ENCODE measurements around the gene SCGB1D1. TPM values are rescaled to one million over a fixed set of nuclear protein-coding genes. Genes with fewer than 3 reads are reported as not detected.

The SCGB1D1 gene
- polyA plus RNA-seq (2014; cell fraction: cytosol; rRNA removed) = not detected in 2 replicates
- polyA plus RNA-seq (2014; cell fraction: nucleus; rRNA removed) = not detected in 2 replicates

GRCh38 chr11:62190011-62190410, at the start of gene SCGB1D1:
Gene SCGB1D1 (plus strand): TSS chr11:62190216. CDS start chr11:62190285, 69 bp downstream.
- no peak for DNase-seq (ENCODE audit: low spot score)

- DNase-seq (ENCODE audit: low spot score) = no peak
Observed at GRCh38 chr11:62140304-62141110, 49.5 kb upstream of the SCGB1D1 start.

GRCh38 chr11:62141111-62142042, 48.6 kb upstream of the SCGB1D1 start:
- DNase-seq (ENCODE audit: low spot score) = no peak

- no peak for DNase-seq (ENCODE audit: low spot score)
Observed at GRCh38 chr11:62142043-62142375, 48.0 kb upstream of the SCGB1D1 start.

- DNase-seq (ENCODE audit: low spot score) = no peak
Observed at GRCh38 chr11:62142921-62143320, 47.1 kb upstream of the SCGB1D1 start.

- no peak for DNase-seq (ENCODE audit: low spot score)
Observed at GRCh38 chr11:62143727-62144126, 46.3 kb upstream of the SCGB1D1 start.

GRCh38 chr11:62144641-62145255, 45.3 kb upstream of the SCGB1D1 start:
- DNase-seq (ENCODE audit: low spot score) = no peak

- DNase-seq (ENCODE audit: low spot score) = no peak
Observed at GRCh38 chr11:62145261-62145871, 44.6 kb upstream of the SCGB1D1 start.

- DNase-seq (ENCODE audit: low spot score) = no peak
Observed at GRCh38 chr11:62146476-62147200, 43.4 kb upstream of the SCGB1D1 start.

- DNase-seq (ENCODE audit: low spot score) = no peak
Observed at GRCh38 chr11:62147545-62147944, 42.5 kb upstream of the SCGB1D1 start.

- DNase-seq (ENCODE audit: low spot score) = no peak
Observed at GRCh38 chr11:62148271-62148980, 41.6 kb upstream of the SCGB1D1 start.

GRCh38 chr11:62149986-62150886, 39.8 kb upstream of the SCGB1D1 start:
- no peak for DNase-seq (ENCODE audit: low spot score)

GRCh38 chr11:62150887-62151736, 38.9 kb upstream of the SCGB1D1 start:
- no peak for DNase-seq (ENCODE audit: low spot score)

GRCh38 chr11:62151737-62152102, 38.3 kb upstream of the SCGB1D1 start:
- no peak for DNase-seq (ENCODE audit: low spot score)

- no peak for DNase-seq (ENCODE audit: low spot score)
Observed at GRCh38 chr11:62152245-62153086, 37.5 kb upstream of the SCGB1D1 start.

GRCh38 chr11:62153087-62153395, 37.0 kb upstream of the SCGB1D1 start:
- no peak for DNase-seq (ENCODE audit: low spot score)

- DNase-seq (ENCODE audit: low spot score) = no peak
Observed at GRCh38 chr11:62153617-62154016, 36.4 kb upstream of the SCGB1D1 start.

- DNase-seq (ENCODE audit: low spot score) = no peak
Observed at GRCh38 chr11:62157603-62158002, 32.4 kb upstream of the SCGB1D1 start.
